Islet of Langerhans (tissue), 1 donor: ENCODE results near the gene SRBD1.
A peak's percentile ranks its signal among the peaks of the same experiment; 100 is the strongest.

Experiments used
- FAIRE-seq: peaks from one replicate; lab custom pipeline; 2011; peaks lifted over from hg19 to GRCh38; lab: Jason Lieb, UNC

Gene SRBD1, protein sequence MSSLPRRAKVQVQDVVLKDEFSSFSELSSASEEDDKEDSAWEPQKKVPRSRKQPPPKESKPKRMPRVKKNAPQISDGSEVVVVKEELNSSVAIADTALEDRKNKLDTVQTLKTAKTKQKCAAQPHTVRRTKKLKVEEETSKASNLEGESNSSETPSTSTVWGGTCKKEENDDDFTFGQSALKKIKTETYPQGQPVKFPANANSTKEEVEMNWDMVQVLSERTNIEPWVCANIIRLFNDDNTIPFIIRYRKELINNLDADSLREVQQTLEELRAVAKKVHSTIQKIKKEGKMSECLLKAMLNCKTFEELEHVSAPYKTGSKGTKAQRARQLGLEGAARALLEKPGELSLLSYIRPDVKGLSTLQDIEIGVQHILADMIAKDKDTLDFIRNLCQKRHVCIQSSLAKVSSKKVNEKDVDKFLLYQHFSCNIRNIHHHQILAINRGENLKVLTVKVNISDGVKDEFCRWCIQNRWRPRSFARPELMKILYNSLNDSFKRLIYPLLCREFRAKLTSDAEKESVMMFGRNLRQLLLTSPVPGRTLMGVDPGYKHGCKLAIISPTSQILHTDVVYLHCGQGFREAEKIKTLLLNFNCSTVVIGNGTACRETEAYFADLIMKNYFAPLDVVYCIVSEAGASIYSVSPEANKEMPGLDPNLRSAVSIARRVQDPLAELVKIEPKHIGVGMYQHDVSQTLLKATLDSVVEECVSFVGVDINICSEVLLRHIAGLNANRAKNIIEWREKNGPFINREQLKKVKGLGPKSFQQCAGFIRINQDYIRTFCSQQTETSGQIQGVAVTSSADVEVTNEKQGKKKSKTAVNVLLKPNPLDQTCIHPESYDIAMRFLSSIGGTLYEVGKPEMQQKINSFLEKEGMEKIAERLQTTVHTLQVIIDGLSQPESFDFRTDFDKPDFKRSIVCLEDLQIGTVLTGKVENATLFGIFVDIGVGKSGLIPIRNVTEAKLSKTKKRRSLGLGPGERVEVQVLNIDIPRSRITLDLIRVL

DNA sequence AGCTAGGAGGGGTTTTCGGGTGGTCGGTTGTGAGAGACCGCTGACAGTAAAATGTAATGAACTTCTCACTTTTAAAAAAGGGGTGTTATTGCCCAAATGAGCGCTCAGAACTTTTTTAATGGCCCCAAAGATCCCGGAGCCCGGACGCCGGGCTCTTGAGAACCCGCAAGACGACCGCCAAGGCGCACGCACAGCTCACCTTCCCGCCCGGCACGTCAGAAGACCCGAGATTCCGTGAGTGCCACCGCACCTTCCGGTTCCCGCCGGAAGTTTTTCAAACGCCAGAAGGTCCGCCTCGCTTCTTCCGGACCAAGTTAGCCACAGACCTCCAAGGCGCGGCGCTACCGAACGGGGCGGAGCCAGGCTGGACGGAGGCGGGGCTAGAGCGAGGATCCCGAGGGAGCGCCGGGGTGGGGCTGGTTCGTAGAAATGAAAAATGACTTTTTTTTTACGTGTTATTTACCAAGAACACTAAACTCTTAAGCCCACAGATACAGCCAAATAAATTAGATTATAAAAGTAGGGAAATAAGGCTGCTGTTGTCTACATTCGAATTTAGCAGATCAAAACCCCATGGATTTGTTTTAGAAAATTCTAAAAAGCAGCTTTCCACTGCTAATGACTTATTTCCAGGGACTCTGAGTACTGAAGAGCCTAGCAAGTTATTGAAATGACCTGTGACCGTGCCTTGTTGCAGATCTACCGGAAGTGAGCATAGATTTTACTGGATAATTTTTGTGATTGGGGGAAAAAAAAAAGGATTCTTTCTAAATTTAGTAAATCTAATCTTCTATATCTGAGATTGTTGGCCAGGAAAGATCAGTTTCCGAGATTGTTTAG is at the start of gene SRBD1:
Gene SRBD1 (minus strand): TSS at position 248 of the 840 bp plus-strand sequence. CDS start 5,826 bp downstream, outside the sequence.
- no peak for FAIRE-seq

- no peak for FAIRE-seq
Measured at GRCh38 chr2:45654250-45654649, 43.2 kb upstream of the SRBD1 start.

DNA sequence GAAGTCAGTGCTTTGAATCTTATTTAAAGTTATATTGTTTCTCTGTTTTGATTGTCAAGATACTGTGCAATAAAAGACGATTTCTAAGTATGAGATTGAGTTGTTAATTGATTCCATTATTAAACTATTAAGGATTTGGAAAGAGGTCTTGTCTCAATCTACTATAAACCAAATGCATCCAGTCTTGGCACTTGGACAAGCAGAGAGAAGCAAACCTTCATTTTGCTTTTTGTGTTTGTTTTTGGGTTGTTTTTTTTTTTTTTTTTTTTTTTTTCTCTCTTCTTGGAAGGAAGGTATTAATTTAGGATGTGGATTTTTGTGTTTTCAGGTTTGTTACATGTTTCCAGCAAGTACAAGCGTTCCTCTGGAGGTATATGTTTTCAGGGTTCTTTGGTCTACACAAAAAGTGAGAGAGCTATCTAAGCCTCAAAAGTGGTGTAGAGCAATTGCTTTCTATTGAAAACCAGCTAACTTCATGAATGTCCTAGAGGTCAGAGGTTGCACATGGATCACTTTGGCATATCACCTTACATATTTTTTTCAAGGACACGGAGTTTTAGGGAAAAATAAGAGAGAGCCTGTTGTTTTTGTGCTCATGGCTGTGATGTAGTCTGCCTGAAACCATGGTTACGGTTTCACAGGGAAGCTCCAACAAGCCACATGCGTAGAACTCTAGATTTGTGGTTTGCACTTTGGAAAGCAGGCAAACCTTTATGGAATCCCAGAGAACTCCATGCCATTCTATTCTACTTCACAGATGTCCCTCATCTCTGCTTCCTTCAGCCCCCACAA is 42.3 kb upstream of the SRBD1 start:
- FAIRE-seq = no peak

GRCh38 chr2:45652090-45653031 is 41.3 kb upstream of the SRBD1 start:
- no peak for FAIRE-seq

DNA sequence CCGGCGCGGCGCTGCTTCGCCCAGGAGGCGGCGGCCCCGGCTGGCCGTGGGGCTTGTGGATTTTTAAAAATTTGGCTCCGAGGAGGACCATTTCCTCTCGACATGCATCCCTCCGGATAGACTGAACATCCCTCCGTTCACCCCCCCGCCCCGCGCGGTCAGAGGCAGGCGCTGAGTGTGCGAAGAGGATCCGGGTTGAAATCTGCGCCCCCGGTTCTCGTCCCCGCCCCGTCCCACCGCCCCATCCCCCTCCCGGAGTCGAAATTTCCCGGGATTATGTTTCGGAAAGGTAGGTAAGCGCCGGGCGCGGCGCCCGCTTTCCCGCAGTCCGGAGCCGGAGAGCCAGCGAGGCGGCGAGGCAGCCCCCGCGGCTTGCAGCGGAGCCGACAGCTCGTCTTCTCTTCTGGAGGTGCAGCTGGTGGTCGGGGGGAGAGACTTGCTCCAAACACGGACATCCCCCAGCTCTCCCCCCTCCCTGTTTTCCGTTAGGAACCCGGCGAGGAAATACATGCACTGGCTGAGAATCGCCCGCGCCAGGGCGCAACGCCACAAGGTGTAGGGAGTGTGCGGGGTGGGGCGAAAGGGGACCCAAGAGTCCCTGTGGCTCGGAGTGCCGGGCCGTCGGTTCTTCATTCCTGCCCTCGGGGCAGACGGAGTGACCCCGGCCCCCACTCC is 40.5 kb upstream of the SRBD1 start, which contains the start of gene PRKCE:
Gene PRKCE (plus strand): TSS at position 261 of the 675 bp plus-strand sequence.
- FAIRE-seq = no peak

- no peak for FAIRE-seq
Measured at GRCh38 chr2:45650851-45651414, 39.9 kb upstream of the SRBD1 start.

GRCh38 chr2:45649858-45650811 is 39.1 kb upstream of the SRBD1 start:
- no peak for FAIRE-seq

GRCh38 chr2:45649462-45649857 is 38.4 kb upstream of the SRBD1 start:
- peak; percentile 47 for FAIRE-seq

DNA sequence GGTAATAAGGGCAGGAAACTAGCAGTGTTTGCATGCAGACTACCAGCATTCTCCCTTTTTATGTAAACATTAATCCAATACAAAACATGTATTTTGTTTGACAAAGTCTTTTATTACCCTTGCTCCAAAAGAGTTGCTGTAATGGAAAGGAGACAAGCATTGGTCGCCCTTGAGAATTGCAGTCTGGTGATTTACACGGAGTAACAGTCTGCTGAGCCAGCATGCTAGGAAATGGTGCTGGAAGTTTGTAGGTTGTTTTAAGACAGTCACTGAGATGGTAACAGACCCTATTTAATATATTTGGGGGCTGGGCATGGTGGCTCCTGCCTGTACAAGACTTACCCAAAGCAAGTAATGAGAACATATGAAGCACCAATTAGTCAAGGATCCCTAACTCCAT is 37.6 kb upstream of the SRBD1 start:
- no peak for FAIRE-seq

GRCh38 chr2:45647986-45648520 is 37.0 kb upstream of the SRBD1 start:
- FAIRE-seq = no peak

GRCh38 chr2:45647356-45647755 is 36.3 kb upstream of the SRBD1 start:
- FAIRE-seq = no peak

DNA sequence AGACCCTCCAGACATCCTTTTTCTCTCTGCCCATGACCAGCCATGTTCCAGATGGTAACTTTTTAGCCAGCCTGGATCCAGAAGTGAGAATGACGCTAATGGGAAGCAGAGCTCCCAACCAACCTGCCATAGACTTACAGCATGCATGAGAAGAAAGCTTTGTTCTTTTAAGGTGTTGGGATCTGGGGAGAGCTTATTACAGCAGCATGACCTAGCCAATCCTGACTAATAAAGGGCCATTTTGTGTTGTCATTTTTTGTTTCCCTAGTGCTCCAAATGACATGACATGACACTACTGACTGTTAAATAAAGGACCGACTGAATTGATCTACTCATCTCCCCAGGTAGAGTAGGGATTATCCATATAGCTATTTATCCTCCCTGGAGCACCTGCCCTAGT is 35.2 kb upstream of the SRBD1 start:
- no peak for FAIRE-seq

GRCh38 chr2:45643543-45644542 is 32.8 kb upstream of the SRBD1 start:
- FAIRE-seq = no peak

DNA sequence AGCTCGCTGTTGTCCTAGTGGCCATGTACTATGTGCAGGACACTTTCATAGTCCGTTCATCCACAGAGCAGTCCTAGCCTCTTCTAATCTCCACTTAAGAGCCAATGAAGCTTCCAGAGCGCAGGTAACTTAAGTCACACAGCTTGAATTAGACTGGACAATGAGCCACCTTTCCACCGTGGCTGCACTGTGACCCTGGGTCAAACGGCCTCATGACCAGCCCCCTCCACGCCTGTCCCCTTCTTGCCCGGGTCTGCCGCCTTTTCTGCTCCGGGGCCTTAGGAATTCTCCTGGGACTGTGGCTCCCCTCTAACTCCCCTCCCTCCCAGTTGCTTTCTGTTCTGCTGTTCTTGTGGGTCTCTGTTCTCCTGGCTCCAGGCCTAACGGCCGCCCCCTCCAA is 32.0 kb upstream of the SRBD1 start:
- FAIRE-seq = no peak

DNA sequence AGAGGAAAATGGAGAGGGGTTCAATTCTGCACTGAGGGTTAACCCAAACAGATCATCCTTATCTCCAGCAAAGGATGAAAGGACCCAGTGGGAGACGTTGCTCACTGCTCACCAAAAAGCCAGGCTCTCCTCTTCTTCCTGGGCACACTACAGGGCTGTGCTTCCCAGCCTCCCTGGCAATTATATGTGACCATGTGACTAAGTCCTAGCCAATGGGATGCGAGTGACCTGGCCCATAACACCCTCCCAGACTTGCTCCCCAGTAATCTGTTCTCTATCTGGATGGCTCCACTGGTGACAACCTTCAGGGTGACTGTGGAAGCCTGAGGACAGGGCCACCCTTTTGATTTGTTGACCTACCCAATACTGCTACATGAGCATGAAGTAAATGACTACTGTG is 29.5 kb upstream of the SRBD1 start:
- no peak for FAIRE-seq

DNA sequence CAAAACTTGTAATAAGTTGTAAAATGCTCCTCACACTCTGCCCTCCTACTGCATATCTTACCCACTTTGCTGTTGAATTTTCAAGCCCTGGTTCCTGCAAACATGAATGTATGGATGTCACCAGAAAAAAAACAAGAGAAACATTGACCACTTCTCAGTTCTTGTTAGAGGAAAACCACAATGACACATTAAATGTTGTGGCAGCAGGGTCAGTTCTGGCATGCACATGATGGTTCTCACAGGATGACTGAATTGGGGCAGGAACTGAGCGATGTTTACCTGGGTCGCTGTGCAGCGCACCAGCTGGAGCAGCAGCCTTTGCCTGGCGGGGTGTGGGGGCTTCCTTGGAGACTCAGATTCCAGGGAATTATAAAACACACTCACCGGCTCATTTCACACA is 26.4 kb upstream of the SRBD1 start:
- FAIRE-seq = no peak
